CD4-positive, alpha-beta T cell treated with Interleukin-15 for 4 hours (primary cell): ENCODE data around the gene IFNL3.
A peak's percentile ranks its signal among the peaks of the same experiment; 100 is the strongest.
"Not testable (repeated sequence)": the region's sequence is repeated elsewhere in the genome, so short reads cannot be mapped to it uniquely, and the experiment has no call there.

ENCODE experiments used
- DNase-seq: peaks from one replicate; pipeline ENCODE4 v3.0.0-alpha.2; 2020; ENCODE audit warnings: low spot score

Gene IFNL3

GRCh38 chr19:39253374-39254149 lies 8.8 kb upstream of the IFNL3 start:
- DNase-seq, result no peak

DNA sequence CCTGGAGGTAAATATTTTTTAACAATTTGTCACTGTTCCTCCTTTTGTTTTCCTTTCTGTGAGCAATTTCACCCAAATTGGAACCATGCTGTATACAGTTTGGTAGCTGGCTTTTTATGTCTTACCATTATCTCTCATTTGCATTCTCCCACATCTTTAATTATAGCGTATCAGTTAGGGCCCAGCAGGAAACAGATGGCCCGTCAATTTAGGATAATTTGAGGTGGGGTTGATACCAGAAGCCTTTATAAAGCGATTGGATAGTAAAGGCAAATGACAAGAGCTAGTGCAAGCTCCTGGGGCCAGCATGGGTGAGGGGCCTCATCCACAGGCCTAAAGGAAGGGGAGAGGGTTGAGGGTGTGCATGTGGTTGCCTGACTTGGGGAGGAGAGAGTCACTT lies 7.7 kb upstream of the IFNL3 start:
- DNase-seq, result no peak

DNA sequence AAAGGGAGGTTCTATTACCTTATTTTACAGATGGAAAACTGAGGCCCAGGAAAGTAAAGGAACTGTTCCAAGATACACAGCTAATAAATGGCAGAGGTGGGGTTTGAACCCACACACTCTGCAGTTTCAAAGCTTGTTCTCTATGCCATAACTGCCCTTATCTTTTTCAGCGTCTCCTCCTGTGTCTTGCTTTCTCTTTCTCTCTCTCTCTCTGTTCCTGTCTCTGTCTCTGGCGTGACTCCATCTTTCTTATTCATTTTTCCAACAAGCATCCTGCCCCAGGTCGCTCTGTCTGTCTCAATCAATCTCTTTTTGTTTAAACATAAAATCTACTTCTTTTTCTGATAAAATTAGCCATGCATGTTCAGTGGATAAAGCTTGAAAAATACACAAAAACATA lies 7.0 kb upstream of the IFNL3 start:
- no peak for DNase-seq

DNA sequence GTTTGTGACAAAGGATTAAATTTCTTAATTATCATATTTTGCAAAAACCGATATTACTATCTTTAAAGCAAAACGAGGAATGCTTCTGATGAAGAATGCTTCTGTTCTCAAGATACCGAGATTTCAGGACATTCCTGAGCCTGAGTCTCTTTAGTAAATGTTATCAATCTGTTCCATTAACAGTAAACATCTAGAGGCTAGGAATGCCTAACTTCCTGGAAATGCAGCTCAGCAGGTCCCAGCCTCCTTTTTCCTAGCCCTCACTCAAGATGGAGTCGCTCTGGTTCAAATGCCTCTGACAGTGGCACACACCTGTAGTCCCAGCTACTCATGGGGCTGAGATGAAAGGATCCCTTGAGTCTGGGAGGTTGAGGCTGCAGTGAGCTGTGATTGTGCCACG lies 6.3 kb upstream of the IFNL3 start:
- no peak for DNase-seq

DNA sequence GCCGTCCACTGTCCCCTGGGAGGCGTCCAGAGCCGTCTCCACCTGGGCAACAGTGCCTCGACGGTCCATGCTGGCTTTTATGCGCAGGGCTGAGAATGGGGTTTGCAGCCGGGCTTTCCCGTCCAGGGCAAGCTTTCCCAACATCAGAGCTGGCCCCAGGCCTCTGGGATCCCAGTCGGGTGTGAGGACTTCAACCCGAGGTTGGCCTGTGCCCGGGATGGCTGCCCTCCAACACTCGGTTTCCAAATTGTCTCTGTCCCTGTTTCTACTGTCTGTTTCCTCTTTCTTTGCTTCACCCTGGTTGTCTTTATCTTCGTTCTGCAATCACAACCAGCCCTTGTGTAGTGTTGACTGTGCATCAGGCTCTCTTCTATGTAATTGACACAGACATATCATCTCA lies 4.0 kb upstream of the IFNL3 start, which contains the start of gene IFNL4:
Gene IFNL4 (minus strand): TSS at position 51 of the 400 bp plus-strand sequence.
- DNase-seq, result no peak

DNA sequence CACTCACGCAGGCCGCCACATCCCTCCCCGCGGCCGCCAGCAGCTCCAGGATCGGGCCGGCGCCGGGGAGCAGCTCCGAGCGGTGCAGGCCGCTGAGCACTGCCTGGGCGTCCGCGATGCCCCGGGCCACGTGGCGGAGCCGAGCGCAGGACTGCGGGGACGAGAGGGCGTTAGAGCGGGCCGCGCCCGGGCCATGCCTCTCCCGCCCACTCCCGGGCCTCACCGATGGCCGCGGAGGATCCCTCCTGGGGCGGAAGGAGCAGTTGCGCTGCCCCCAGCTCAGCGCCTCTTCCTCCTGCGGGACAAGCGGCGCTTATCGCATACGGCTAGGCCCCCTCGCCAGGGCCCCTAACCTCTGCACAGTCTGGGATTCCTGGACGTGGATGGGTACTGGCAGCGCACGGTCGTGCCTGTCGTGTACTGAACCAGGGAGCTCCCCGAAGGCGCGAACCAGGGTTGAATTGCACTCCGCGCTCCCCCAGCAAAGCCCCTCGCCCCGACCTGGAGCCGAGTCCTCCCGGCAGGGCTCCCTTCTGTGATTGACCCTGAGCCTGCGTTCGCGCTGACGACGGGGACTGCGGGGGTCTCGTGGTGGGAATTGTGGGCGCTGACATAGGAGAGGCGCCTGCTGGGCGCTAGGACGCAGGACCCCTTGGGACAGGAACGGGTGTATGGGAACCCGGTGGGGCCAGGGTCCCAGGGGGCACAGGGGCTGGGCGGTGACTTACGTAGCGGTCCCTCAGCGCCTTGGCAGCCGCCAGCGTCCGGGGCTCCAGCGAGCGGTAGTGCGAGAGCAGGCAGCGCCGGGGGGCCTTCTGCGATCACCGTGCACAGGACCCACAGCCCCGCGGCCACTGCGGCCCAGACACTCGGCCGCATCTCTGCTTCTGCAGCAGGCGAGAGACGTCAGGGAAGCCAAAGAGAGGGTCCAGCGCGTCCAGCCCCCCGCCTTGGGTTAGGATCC lies 3.2 kb upstream of the IFNL3 start:
- no peak for DNase-seq

- DNase-seq, result peak; percentile 33
Observed at GRCh38 chr19:39246951-39247669, 2.3 kb upstream of the IFNL3 start.

DNA sequence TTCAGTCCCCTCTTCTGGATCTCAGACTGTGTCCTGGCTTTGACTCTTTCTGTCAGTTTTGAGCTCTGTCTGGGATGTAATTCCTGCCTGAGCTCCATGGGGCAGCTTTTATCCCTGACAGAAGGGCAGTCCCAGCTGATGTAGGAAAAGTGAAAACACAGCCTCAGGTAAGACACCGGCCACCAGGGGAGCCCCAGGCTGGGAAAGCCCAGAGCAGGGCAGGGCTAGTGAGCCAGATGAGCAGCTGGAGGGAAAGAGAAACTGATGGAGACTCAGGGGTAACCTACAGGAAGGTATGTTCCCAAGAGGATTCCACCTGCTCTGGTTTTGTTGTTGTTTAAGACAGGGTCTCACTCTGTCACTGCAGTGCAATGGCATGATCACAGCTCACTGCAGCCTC lies 360 bp upstream of the IFNL3 start:
- DNase-seq, result not testable (repeated sequence)

DNA sequence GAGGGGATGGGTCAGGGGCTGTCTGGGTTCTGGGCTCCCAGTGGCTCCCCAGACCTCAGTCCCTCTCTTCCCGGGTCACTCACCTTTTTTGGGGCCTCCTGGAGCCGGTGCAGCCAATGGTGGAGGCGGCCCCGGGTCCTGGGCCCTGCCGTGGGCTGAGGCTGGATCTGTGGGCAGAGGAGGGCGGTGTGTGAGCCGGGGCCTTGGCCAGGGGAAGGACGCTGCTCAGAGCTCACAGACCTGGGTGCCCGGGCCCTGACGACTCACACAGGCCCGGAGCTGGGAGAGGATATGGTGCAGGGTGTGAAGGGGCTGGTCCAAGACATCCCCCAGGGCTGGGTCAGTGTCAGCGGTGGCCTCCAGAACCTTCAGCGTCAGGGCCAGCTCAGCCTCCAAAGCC lies 1.1 kb downstream of the IFNL3 start:
- DNase-seq, result not testable (repeated sequence)

GRCh38 chr19:39240421-39240820 lies 4.4 kb downstream of the IFNL3 start:
- DNase-seq, result no peak

GRCh38 chr19:39238944-39239343 lies 5.9 kb downstream of the IFNL3 start:
- DNase-seq, result no peak

- DNase-seq, result no peak
Observed at GRCh38 chr19:39238209-39238608, 6.6 kb downstream of the IFNL3 start.

DNA sequence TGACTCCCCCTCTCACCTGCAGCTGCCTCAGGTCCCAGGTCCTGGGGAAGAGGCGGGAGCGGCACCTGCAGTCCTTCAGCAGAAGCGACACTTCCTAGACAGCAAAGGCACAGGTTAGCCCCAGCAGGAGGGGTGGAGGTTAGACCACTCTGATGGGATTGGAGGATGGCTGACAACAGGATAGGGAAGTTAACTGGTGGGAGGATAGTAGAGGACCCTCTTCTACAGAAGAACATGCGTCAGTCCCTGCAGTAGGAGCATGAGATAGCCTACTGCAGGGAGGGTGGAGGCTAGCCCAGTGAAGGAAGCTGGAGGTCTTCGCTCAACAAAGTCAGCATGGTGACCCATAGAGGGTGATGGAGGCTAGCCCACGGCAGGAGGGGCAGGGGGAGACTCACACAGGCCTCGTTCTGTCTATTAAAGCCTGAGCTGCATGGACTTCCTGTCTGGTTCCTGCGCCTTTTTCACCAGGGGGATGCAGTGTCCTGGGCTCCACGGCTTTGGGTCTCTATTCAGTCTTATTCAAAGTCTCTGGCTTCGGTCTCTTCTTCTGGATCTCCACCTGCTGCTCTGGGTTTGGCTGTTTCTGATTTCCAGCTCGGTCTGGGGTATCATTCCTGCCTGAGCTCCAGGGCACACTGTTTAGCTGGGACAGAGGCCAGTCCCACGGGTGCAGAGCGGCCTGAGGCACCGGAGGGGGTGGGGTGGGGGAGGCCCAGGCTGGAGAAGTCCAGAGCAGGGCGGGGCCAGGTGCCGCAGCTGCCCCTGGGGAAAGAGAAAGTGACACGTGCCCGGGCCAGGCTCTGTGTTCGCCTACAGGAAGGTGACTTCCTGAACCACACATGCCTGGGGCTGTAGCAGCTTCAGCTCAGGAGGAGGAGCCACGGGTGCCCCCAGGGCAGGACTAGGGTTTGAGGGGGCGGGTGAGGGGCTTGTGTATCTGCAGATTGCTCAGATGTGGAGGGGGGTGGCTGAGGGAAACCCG lies 7.3 kb downstream of the IFNL3 start:
- DNase-seq, result peak; percentile 30

DNA sequence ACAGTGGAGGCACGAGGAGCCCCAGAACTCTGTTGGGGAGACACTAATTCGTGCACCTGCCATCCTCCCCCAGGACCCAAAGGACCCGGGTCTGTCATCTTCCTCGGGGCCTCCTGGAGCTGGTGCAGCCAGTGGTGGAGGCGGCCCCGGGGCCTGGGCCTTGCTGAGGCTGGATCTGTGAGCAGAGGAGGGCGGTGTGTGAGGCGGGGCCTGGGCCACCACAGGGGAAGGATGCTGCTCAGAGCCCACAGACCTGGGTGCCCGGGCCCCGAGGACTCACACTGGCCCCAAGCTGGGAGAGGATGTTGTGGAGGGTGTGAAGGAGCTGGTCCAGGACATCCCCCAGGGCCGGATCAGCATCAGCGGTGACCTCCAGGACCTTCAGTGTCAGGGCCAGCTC lies 8.3 kb downstream of the IFNL3 start:
- peak; percentile 14 for DNase-seq

- no peak for DNase-seq
Observed at GRCh38 chr19:39232708-39233107, 12.1 kb downstream of the IFNL3 start.

- DNase-seq, result no peak
Observed at GRCh38 chr19:39230096-39230764, 14.6 kb downstream of the IFNL3 start.

- DNase-seq, result no peak
Observed at GRCh38 chr19:39224910-39225309, 19.9 kb downstream of the IFNL3 start.

DNA sequence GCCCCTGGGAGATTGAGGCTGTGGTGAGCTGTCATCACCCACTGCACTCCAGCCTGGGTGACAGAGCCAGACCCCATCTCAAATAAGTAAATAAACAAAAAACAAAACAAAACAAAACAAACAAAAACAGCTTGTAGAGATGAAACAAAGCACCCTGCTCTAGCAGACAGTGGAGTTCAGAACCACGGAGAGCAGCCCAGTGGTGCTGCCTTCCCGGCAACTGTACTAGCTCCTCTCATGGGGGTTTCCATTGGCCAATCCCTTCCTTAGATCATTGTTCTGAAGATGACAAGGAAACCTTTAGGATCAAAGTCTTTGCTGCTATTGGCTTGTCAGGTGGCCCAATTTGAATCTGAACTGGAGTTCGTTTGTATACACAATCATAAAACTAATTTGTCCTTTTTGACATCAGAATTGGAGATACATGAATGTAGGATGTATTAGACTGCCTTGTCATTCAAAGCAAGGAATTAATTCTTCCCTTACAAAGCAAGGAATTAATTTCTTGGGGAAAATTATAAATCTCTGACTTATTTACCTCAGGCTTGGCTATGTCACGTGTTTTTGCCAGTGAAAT lies 21.0 kb downstream of the IFNL3 start:
- no peak for DNase-seq

DNA sequence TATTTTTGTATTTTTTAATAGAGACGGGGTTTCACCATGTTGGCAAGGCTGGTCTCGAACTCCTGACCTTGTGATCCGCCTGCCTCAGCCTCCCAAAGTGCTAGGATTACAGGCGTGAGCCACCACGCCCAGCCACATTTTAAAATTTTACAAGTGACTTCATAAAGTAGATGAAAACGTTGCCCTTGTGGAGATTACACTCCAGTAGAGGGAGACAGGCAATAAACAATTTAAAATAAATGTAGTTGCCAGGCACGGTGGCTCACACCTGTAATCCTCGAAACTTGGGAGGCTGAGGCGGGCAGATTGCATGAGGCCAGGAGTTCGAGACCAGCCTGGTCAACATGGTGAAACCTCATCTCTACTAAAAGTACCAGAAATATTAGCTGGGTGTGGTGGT lies 25.7 kb downstream of the IFNL3 start:
- DNase-seq, result not testable (repeated sequence)
